ENCODE results near the gene CORO2A.
"Not testable (repeated sequence)": the region's sequence is repeated elsewhere in the genome, so short reads cannot be mapped to it uniquely, and the experiment has no call there.

Gene CORO2A

DNA sequence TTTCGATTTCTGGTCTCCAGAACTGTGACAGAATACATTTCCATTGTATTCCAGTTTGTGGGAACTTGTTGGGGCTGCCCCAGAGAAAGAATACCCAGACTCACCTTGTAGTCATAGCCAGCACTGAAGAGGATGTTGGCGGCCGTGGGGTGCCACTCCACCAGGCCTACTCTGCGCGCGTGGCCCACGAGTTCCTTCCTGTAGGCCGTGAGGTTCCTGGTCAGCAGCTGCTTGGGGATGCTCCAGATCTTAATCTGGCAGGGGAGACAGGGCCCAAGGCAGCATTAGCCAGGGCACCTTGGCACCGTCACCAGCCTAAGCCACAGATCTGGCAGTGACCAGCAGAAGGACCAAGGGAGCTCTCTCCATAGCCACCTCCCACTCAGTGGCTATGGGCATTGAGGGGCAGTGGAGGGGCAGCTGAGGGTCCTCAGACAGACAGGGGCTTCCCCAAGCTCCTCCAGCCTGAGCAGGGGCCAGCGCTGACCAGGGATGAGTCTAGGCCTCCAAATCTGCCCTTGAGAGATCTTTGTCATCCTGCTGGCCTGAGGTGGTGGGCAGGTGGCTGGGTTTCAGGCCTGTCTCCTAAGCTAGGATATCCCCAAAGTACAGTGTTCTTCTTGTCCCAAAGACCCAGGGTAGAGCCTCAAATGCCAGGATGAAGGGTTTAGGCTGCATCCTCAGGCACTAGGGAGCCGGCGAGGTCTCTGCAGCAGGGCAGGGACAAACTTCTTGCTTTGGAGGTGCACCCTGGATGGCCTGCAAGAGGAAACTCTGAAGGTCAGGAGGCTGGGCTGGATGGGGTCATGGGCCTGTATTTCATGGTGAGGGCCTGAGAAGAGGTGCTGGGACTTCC lies 57.5 kb downstream of the CORO2A start:
- no peak for DNase-seq

DNA sequence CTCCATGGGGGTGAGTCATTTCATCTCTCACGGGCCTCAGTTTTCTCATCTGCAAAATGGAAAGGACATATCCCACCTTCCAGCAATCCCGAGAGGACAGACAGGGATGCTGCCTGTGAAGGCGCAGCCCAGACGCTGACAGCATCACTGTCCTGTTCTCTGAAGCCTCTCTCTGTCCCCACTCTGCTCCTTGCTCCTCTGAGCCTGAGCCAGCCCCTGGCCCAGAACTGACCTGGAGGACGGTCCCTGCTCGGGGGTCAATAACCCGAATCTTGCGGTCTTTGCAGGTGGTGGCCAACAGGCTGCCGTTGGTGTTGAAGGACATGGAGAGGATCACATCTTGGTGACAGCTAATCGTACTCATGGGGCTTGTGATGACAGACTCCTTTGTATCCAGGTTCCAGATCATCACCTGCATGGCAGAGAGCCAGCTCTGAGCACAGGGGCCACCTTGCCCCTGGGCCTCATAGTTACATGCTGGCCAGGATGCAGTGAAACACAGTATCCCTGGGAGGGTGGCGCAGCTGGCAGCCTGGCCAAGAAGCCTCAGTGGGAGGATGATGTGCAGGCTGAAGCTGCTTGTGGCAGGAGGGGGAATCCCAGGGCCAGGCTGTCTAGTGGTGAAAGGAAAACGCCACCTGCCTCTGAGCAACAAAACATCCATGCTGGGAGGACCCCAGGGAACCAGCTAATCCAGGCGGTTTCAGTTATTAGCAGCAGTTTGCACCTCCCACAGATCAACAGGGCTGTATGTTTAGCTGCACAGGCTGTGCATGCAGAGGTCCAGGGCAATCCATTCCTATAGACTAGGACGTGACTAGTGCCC lies 59.4 kb downstream of the CORO2A start:
- DNase-seq, result no peak

DNA sequence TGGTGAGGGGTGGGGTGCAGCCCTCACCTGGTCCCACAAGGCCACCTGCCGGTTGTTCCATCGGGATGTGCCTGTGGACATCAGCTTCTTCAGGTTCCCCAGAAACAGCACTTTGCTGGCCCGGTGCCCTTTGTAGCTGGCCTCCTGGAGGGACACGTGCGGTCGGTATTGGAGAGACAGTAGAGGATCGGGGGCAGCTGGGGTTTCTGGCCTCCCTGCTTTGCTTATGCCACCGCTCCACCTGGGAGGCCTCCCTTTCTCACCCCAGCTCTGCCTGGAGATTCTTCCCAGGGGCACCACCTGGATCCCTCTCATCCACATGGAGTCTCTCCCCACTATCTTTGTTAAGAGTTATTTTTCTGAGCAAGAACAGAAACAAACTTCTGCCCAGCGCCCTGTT lies 60.3 kb downstream of the CORO2A start:
- DNase-seq, result no peak

DNA sequence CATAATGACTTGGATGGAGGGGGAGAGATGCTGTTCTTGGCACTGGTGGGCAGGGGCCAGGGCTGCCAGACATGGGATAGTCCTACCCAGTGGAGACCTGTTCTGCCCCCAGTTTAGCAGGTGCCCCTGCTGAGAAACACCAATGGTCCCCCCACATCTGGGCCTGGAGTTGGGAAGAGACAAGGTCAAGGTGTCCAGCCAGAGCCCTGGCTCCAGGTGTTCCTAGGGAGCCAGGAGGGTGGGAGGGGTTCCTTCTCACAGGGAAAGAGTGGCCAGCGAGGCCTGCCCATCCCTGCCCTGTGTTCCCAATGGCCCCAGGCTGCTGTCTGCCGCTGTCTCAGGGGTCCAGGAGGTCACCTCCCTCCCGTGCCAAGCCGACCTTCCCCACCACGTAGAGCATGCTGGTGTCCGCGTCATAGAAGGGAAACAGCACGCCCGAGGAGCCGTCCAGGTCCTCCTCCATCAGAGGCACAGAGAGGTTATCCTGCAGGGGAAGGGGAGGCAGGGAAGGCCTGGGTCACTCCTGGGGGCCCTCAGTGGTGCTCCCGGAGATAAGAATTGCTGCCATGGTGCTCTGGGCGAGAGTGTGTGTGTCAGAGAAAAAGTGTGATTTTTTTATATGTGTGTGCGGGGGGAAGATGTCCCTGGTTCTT lies 61.7 kb downstream of the CORO2A start:
- no peak for DNase-seq

DNA sequence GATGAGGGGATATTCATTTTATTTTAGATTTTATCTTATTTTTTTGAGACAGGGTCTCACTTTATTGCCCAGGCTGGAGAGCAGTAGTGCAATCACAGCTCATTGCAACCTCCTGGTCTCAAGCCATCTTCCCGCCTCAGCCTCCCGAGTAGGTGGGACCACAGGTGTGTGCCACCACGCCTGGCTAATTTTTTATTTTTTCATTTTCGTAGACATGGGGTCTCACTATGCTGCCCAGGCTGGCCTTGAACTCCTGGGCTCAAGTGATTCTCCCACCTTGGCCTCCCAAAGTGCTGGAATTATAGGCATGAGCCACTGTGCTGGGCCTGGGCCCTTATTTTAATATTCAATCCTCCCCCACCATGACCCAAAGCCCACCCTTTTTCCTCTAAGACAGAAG lies 62.4 kb downstream of the CORO2A start:
- DNase-seq, result not testable (repeated sequence)

DNA sequence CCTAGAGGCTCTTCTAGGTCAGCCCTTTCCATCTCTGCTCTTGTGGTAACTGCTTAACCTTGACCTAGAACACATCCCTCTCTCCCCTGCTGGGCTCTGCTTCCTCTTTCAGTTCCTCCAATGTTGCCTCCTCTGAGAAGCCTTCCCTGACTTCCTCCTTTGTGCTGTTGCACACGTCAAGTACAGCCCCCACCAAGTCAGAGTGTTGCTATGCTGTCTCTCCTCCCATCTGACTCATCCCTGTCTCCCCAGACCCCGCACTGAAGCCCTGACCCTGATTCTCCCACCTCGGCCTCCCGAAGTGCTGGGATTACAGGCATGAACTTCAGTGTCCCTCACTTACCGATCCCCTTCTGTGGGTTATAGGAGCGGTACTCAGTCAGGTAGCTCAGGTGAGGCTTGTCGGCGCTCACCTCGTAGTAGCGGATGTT lies 63.0 kb downstream of the CORO2A start:
- DNase-seq, result no peak

DNA sequence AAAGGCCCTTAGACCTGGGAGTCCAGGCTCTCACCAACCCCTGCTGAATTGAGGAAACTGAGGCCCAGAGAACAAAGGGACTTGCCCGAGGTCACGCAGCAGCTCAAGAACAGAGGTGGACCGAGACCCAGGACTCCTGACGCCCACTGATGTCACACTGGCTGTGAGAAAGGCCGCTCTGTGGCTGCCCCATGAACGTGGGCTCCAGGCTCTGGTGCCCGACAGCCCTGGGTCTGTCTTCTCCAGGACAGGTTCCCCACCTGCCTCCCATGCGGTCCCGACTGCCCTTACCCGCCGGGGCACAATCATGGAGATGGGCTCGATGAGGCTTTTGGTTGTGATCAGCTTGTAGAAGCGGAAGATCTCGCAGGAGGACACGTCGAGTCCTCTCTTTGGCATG lies 64.1 kb downstream of the CORO2A start:
- no peak for DNase-seq

DNA sequence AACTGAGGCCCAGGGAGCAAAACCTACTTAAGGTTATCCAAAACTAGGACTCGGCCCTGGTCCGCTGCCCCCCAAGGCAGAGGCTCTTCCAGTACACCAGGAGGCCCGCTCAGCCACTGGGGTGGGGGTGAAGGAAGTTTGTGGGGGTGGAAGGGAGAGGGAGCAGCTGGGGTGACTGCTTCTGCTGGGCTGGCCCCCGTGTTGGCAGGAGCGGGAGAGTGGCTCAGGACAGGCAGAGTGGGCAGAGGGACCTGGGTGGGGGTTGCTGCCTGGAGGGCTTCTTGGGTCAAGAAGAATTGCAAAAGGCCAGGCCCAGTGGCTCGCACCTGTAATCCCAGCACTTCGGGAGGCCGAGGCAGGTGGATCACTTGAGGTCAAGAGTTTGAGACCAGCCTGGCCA lies 65.2 kb downstream of the CORO2A start:
- no peak for DNase-seq

DNA sequence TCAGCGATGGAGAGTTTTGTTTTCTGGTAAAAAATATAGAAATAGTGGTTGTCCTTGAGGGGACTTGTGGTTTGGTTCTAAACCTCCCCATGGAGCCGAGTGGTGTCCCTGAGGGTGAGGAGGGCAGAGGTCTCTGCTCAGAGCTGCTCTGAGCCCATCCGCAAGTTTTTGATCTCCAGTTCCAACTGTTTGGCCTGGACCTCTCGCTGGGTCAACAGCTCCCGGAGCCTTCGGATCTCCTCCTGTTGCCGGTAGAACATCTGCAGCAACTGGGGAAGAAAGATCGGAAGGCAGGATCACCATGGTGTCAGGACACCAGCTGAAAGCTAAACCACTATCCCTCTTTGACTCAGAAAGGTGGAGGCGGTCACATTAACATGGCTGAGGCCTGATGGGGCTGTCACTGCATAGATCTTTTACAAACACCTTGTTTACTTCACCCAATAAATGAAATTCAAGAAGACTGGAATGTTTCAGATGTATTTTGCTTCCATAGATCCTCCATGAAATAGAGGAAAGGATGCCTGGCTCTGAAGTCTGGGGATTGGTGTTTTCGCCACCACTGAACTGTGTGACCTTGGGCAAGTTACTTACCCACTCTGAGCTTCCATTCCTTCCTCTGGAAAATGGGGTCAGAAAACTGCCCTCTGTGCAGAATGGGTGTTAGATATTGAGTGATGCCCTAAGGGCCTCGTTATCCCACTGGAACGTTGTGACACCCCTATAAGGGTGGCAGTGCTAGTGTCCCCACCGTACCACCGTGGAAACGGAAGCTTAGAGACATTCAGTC lies 67.6 kb downstream of the CORO2A start:
- no peak for DNase-seq

DNA sequence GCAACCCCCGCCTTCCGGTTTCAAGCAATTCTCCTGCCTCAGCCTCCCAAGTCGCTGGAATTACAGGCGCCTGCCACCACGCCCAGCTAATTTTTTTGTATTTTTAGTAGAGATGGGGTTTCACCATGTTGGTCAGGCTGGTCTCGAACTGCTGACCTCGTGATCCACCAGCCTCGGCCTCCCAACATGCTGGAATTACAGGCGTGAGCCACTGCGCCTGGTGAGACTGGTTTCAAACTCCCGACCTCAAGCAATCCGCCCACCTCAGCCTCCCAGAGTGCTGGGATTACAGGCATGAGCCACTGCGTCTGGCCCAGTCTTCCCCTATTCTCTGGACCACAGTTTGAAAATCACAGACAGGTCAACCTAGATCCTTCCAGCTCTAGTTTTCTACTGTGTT lies 68.3 kb downstream of the CORO2A start:
- DNase-seq, result not testable (repeated sequence)

DNA sequence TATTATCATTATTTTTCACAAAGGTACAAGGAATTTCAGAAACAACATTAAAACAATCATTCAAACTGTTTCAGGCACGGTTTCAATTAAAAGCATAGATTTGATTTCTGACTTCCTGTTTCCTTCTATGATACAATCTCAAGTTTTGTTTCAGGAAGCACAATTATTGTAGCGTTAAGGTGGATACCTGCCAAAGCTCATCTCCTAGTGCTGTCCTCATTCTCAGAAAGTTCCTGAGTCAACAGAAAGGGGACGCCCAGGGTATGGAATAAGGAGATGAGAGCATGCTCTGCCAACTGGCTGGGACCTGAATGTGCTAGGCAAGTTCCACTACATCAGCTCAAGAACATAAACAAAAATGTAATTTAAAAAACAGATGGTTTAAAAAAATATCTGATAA lies 71.4 kb downstream of the CORO2A start:
- DNase-seq, result no peak

DNA sequence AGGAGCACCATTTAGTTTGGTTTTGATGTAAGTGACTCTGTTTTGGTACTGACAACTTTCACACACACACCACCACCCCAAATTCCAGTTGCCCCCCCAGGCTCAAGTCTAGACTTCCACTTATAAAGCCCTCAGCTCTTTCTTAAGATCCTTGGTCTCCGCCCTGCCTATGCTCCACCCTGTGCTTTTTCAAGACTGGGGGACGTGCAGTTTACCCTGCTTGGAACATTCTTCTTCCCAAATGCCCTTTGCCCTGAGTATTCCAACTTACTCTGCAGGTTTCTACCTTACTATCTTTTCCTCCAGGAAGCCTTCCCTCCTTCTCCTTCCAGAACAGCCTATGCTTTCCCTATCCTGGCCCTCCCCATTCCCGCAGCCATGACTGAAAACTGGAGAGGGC lies 72.0 kb downstream of the CORO2A start:
- DNase-seq, result no peak

DNA sequence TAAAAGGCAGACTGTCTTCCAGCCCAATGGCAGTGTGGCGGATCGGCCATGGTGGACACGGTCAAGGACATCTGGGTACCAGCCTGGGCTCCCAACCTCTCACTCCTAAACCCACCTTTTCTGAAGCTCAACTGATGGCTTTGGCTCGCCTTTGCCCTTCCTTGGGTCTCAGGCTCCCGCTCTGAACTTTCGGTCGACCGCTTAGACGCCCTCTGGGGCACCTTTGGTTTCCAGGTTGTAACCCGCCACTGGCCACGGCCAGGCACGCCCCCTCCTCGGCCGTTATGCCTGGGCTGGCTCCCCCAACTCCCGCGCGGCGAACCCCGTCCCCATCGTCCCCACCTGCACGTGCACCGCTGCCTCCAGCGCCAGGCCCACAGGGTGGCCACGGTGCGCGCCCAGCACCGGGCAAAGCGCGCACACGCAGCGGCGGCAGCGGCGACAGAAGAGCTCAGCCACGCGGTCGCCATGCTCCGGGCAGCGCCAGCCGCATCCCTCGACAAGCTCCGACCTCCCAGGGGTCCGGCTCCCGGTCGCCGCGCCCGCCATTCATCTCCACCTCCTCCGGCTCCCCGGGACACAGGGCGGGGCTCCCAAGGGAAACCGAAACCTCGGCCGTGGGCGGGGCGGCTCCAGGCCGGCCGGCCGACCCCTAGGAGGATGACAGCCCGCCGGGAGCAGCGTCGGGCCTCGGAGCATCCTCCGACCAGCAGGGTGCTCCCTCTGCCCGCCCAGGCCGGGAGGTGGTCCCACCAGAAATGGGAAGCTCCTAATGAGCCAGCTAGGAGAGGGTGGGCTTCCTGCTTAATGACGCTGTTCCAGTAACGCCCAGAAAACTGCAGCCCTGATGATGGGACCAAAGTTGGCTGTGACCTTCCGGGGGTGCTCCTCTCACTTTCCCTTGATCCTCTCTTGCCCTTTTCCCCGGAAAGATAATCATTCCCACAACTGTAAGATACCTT lies 73.5 kb downstream of the CORO2A start, which contains the start of gene TRIM14:
TSS of gene TRIM14 (minus strand) at position 583 of the 962 bp plus-strand sequence. CDS start at position 549, 34 bp downstream.
- no peak for DNase-seq

DNA sequence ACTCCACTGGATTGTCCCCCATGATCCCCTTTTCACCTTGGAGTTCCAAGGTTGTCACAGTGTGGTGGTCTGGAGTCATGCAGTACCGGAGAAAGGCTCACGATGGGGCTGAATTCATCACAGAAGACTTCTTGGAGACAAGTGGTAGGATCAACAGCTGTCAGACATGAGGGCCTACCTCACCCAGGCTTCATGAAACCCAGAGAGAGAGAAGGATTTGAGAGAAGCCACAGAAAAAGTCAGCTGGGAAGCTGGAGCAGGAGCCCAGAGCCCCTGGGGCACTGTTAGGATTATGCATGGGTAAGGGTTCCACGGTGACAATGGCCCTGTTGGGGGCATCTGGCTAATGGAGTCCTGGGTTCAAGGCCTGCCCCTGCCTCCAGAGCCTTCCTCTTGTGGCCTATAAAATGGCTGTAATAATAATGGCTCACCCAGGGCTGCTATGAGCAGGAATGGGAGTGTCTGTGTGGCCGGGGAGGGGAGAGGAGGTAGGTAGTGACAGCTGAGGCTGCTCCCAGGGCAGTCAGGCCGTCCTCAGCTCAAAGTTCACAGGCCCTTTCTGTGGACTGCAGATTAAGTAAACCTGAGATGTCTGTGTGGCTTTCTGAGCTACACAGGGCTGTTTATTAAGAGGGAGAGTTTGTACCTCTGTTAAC lies 74.3 kb downstream of the CORO2A start:
- no peak for DNase-seq

DNA sequence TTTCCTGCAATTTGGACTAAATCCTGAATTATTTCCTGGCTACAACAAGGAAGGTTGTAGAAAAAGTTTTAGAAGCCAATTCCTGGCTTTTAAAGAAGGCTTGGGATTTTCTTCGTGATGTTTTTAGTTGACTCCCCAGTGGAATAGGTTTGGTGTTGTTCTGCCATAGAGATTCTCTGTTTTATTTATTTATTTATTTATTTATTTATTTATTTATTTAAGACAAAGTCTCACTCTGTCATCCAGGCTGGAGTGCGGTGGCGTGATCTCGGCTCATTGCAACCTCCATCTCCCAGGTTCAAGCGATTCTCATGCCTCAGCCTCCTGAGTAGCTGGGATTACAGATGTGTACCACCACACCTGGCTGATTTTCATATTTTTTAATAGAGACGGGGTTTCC lies 75.3 kb downstream of the CORO2A start:
- not testable (repeated sequence) for DNase-seq

DNA sequence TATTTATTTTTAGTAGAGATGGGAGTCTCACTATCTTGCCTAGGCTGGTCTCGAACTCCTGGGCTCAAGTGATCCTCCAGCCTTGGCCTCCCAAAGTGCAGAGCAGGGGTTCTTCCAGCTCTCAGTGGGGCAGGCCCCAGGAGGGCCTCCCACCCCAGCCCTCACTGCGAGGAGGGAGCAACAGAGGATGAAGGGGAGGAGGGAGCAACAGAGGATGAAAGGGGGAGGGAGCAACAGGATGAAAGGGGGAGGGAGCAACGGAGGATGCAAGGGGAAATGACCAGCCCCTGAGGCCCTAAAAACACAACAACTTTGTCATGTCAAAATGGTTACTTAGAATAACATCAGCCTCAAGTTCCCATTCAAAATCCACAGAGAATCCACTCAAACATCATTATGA lies 83.4 kb downstream of the CORO2A start:
- no peak for DNase-seq

DNA sequence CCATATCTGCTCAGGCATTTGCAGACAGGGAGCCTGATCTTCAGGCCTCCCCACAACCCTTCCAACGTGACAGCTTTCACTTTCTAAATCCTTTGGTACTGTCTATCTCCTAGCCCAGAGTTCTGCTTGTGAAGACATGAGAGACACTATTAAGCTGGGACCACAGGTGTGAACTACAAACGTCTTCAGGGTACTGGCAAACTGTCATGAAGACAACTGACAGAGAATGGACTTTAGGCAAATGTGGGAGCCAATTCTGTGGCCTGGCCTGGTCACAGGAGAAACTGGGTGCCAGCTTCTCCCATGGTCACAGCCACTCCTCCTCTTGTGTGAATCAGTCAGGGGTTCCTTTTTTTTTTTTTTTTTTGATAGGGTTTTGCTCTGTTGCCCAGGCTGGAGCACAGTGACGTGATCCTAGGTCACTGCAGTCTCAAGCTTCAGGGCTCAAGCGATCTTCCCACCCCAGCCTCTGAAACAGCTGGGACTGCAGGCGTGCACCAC lies 83.9 kb downstream of the CORO2A start:
- no peak for DNase-seq

DNA sequence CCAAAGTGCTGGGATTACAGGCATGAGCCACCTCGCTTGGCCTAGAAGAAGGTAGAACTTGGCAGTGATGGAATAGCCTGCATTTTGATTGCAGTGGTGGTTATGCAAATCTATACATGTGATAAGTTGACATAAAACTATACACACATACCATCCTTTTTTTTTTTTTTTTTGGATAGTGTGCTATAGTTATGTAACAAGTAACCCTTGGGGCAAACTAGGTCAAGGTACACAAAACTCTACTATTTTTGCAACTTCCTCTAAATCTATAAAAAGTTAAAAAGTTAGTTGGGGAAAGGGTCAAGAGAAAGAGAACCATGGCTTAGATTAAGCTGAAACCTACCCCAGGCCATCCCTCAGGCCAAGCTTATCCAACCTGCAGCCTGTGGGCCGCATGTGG lies 84.5 kb downstream of the CORO2A start:
- DNase-seq, result no peak

DNA sequence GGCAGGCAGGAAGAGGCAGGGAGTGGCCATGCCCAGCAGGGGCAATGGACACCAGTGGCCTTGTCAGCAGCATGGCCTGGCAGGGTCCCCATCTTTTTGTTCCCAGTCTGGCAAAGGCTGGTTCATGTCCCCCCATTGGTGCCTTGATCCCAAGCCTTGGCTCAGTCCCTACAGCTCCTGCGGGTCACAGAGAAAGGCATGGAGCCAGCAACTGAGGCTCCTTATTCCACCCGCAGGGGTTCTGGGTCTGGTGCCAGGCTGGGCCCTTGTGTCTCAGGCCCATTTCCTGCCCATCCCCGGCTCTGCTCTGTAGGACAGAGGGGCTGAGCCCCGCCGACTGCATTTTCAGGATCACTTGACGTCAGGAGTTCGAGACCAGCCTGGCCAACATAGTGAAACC lies 87.4 kb downstream of the CORO2A start:
- DNase-seq, result no peak

DNA sequence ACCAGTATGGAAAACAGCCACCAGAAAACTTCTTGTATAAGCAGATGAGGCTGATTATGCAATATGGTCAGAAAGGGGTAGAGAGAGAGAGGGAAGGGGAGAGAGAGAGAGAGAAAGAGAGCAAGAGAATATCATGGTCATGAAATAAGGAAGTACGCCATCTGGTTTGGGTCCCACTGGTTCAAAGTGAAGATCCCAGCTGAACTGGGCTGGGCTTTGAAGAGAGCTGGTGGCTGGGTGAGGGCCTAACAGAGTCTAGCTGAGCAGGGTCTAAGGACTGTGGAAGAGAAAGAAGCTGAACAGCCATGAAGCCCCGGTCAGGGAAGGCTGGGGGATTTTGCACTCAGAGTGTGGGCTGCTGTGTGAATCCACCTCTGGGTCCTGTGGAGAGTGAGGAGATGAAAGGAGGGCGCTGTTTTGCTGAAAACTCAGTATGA lies 88.0 kb downstream of the CORO2A start:
- no peak for DNase-seq

DNA sequence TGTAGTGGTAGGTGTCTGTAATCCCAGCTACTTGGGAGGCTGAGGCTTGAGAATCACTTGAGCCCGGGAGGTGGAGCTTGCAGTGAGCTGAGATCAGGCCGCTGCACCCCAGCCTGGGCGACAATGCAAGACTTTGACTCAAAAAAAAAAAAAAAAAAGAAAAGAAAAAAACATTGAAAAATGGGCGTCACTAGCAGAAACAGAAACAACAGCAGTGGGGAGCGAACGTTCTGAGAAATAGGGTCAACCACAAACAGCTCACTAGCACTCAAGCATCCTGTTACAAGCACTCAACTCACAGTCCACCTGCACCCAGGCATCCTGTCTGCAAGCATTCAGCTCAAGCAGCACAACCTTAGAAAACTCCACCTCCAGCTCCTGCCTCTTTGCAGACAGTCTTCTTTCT lies 90.6 kb downstream of the CORO2A start:
- no peak for DNase-seq

All from cortex of kidney (tissue), 1 donor.